Activated T-cell treated with anti-CD3 and anti-CD28 coated beads, Interleukin-2, amount 50 U/mL, for 48 hours (primary cell): ENCODE data around the gene FTL.
"Not testable (repeated sequence)": the region's sequence is repeated elsewhere in the genome, so short reads cannot be mapped to it uniquely, and the experiment has no call there.

Experiments used
- DNase-seq, 2 experiments: peaks; one replicate each; pipeline ENCODE4 v3.0.0-alpha.2; 2020

FTL gene

DNA sequence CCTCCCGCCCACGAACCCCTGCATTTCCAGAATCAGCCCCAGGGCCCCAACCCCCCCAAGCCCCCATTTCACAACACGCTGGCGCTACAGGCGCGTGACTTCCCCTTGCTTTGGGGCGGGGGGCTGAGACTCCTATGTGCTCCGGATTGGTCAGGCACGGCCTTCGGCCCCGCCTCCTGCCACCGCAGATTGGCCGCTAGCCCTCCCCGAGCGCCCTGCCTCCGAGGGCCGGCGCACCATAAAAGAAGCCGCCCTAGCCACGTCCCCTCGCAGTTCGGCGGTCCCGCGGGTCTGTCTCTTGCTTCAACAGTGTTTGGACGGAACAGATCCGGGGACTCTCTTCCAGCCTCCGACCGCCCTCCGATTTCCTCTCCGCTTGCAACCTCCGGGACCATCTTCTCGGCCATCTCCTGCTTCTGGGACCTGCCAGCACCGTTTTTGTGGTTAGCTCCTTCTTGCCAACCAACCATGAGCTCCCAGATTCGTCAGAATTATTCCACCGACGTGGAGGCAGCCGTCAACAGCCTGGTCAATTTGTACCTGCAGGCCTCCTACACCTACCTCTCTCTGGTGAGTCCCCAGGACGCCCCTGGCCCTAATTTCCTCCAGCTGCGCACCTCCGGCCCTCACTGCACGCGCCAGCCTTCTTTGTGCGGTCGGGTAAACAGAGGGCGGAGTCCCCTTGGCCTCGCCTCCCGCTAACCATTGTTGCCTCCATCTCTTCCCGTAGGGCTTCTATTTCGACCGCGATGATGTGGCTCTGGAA is at the start of gene FTL:
Gene FTL, plus strand, starts transcription at position 270 of the 766 bp plus-strand sequence. Its CDS starts 199 bp downstream, at position 469.
- peak; percentile 94 to 96 for DNase-seq

GRCh38 chr19:48915757-48916156 is 49.4 kb upstream of the FTL start:
- DNase-seq, result no peak

- no peak for DNase-seq
Measured at GRCh38 chr19:48918071-48918470, 47.0 kb upstream of the FTL start.

DNA sequence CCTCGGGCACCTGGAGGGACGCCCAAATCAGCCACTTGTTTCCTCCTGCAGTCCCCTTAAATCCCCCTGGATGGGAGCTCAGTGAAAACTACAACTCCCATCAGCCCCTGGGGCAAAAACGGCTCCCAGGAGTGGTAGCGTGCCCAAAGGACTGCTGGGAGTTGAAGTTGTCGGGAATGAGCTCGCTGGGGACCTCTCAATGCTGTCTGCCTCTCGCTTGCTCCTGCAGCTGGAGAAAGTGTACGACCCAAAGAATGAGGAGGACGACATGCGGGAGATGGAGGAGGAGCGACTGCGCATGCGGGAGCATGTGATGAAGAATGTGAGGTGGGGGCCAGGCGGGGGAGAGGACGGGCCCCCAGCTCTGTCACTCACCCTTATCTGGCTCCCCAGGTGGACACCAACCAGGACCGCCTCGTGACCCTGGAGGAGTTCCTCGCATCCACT is 46.3 kb upstream of the FTL start:
- DNase-seq, result no peak

DNA sequence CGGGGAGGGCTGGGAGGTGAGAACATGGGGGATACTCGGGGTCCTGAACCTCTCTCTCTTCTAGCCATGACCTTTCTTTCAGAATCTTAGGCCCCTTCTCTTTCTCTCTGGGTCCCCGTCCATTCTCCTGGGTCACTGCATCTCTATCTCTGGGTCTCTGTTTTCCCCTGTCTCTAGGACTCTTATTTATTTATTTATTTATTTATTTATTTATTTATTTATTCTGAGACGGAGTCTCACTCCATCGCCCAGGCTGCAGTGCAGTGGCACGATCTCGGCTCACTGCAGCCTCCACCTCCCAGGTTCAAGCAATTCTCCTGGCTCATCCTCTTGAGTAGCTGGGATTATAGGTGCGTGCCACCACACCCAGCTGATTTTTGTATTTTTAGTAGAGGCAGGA is 45.8 kb upstream of the FTL start:
- DNase-seq, result not testable (repeated sequence)

GRCh38 chr19:48920949-48921348 is 44.2 kb upstream of the FTL start:
- no peak for DNase-seq

GRCh38 chr19:48921721-48922500 is 43.2 kb upstream of the FTL start:
- no peak for DNase-seq

GRCh38 chr19:48922548-48923490 is 42.3 kb upstream of the FTL start:
- DNase-seq, result no peak

- DNase-seq, result no peak
Measured at GRCh38 chr19:48925240-48925843, 39.8 kb upstream of the FTL start.

DNA sequence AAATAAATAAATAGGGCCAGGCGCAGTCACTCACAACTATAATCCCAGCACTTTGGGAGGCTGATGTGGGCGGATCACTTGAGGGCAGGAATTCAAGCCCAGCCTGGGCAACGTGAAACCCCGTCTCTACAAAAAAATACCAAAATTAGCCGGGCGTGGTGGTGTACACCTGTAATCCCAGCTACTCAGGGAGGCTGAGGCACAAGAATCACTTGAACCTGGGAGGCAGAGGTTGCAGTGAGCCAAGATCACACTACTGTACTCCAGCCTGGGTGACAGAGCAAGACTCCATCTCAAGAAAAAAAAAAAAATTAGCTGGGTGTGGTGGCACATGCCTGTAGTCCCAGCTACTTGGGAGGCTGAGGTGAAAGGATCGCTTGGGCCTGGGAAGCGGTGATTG is 39.2 kb upstream of the FTL start:
- not testable (repeated sequence) for DNase-seq

DNA sequence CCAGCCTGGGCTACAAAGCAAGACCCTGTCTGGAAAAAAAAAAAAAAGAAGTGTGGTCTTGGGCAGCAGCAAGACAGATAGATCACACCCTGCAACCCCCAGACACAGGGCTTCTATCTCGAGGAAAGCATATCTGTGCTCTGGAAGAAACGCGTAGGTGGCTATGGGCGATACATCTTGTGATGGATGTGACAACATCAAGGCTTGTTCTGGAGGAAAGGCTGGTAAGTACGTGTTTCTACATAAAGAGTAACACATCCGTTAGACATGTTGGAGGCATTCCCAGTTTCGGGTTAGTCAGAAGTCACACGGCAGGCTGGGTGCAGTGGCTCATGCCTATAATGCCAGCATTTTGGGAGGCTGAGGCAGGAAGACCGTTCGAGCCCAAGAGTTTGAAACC is 38.2 kb upstream of the FTL start:
- peak; percentile 36 to 44 for DNase-seq

- DNase-seq, result not testable (repeated sequence)
Measured at GRCh38 chr19:48927692-48928091, 37.4 kb upstream of the FTL start.

DNA sequence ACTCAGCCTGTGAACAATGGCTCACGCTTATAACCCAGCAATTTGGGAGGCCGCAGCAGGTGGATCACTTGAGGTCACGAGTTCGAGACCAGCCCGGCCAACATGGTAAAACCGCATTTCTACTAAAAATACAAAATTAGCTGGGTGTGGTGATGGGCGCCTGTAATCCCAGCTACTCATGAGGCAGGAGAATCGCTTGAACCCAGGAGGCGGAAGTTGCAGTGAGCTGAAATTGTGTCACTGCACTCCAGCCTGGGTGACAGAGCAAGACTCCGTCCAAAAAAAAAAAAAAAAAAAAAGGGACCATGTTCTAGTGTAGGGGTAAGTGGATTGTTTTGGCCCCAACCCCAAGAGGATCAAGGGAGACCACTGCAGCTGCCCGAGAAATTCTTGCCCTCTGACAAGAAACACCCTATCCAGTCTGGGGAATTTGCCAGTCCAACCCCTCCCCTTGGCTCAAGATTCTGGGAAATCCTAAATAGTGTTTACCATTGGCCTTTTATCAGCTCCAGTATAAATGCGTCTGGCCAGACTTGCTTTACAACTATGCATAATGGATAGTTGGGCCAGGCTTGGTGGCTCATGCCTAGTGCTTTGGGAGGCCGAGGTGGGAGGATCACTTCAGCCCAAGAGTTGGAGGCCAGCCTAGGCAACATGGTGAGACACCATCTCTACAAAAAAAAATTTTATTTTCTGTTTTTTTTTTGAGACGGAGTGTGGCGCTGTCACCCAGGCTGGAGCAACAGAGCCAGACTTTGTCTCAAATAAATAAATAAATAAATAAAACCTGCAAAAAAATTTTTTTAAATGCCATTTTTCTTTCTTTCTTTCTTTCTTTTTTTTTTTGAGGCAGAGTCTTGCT is 36.7 kb upstream of the FTL start:
- DNase-seq, result no peak

DNA sequence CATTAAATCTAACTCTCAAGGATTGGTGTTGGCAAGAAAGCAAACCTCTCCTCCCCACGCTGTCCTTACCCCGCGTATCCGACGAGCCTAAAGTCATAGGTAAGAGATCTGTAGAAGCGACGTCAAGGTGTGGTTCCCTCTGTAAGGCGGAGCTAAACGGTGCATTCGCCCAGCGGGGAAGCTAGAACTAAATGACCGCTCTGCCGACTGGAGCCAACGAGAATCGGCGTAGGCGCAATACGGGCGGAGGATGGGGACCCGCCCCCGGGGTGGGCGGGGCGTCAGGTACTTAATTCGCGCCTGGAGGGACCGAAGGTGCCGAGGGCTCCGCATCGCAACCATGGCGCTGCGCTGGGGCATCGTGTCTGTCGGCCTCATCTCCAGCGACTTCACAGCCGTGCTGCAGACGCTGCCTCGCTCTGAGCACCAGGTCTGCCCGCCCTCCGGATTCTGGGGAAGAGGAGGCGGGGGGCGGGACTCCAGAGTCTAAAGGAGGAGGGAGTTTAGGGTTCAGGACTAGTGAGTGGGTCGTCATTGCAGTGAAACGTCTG is 31.7 kb upstream of the FTL start, which contains the start of gene DHDH:
Gene DHDH, plus strand, starts transcription at position 318 of the 551 bp plus-strand sequence. Its CDS starts 23 bp downstream, at position 341.
- peak; percentile 85 to 87 for DNase-seq

- DNase-seq, result no peak
Measured at GRCh38 chr19:48934837-48935236, 30.3 kb upstream of the FTL start.

GRCh38 chr19:48935864-48936263 is 29.2 kb upstream of the FTL start:
- DNase-seq, result no peak

- DNase-seq, result no peak
Measured at GRCh38 chr19:48938256-48938655, 26.9 kb upstream of the FTL start.

GRCh38 chr19:48940902-48941301 is 24.2 kb upstream of the FTL start:
- DNase-seq, result no peak

DNA sequence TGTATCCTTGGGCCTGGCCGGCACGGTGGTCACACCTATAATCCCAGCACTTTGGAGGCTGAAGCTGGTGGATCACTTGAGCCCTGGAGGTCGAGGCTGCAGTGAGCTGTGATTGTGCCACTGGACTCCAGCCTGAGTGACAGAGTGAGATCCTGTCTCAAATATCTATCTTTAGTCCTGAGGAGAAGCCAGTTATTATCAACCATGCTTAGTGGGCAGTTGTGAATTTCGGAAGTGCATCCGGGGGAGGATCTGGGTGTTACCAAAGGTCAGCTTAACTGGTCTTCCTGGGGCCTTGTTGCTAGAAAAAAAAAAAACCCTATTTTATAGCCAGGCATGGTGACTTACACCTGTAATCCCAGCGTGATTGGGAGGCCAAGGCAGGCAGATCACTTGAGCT is 22.0 kb upstream of the FTL start:
- DNase-seq, result no peak

- no peak for DNase-seq
Measured at GRCh38 chr19:48945415-48945814, 19.7 kb upstream of the FTL start.

DNA sequence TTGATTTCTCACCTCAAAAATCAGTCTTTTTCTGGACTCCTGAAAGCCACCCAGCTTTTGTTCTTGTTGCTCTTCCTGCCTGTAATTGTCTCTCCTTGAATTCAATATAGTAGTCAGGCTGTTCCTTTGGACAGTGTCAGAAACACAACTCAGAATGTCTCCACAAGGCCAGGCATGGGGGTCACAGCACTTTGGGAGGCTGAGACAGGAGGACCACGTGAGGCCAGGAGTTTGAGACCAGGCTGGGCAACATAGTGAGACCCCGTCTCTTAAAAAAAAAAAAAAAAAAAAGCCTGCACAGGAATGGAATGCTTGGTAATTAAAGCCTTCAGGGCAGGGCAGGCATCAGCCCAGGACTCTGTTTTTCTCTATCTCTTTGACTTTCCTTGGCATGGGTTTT is 19.3 kb upstream of the FTL start:
- no peak for DNase-seq
